K562 (cell line): ENCODE data around the gene MPPED1. TPM values are rescaled to one million over a fixed set of nuclear protein-coding genes. Genes with fewer than 3 reads are reported as not detected.

Experiments
- ATAC-seq: fragments of 200-7000 bp; cut with Tn5 transposase; 3 replicates; pipeline ENCODE4 v1.9.1; 2020; ENCODE audit warnings: moderate library complexity
- BruUV-seq: library from RNA; stranded (reverse); fragments of 400-500 nt; replicated peaks from 2 replicates; lab custom pipeline; 2021; lab: Mats Ljungman, UMichigan
- CTCF ChIA-PET: fragments of 300-600 bp; formaldehyde crosslinking; extraction: SDS; loops from one replicate; lab custom pipeline; 2021; ENCODE audit warnings: low intra/inter-chr PET ratio; lab: Yijun Ruan, JAX
- POLR2A ChIA-PET: fragments of 300-600, 350-650 bp; sonication (Branson Sonifier 250); formaldehyde crosslinking; extraction: SDS; loops from one replicate; lab custom pipeline; 2021; ENCODE audit warnings: antibody characterized with exemption, inconsistent platforms; lab: Yijun Ruan, JAX
- DNase-seq, 4 experiments: peaks; one replicate each; pipeline versions ENCODE4 v3.0.0 to v3.0.0-alpha.2; 2011 to 2018; ENCODE audit warnings: low spot score in 3 of 4, mixed read lengths in 3 of 4; ENCODE audit errors: extremely low read depth in 1 of 4
- FAIRE-seq: peaks from 2 replicates; lab custom pipeline; 2011; peaks lifted over from hg19 to GRCh38; lab: Jason Lieb, UNC
- H2AFZ ChIP-seq: 2 replicates; pipeline ENCODE4 v1.6.0; 2011; ENCODE audit warnings: low read depth, low read length, control low read depth, inconsistent platforms
- H3K27ac ChIP-seq: fragments of 200-600 bp; 3 replicates; pipeline ENCODE4 v1.8.0; 2011; ENCODE audit warnings: low read depth, mild to moderate bottlenecking, control low read depth, inconsistent platforms, low read length, moderate library complexity, mixed read lengths; ENCODE audit errors: extremely low read depth
- H3K27me3 ChIP-seq, 2 experiments: fragments of 300-600 bp in 1 of 2; 2 replicates in 1 of 2; 3 replicates in 1 of 2; pipeline versions ENCODE4 v1.6.0 to v1.8.0; 2011; ENCODE audit warnings: inconsistent platforms in 2 of 2, low read length in 2 of 2, mild to moderate bottlenecking in 1 of 2, mixed read lengths in 1 of 2, moderate library complexity in 1 of 2; ENCODE audit not compliant: control insufficient read depth in 2 of 2, insufficient read depth in 2 of 2
- H3K36me3 ChIP-seq: fragments of 300-600 bp; 3 replicates; pipeline ENCODE4 v1.8.0; 2011; ENCODE audit warnings: mild to moderate bottlenecking, low read length, inconsistent platforms; ENCODE audit not compliant: control insufficient read depth, insufficient read depth
- H3K4me1 ChIP-seq, 2 experiments: fragments of 200-600 bp in 1 of 2; replicated peaks in 1 of 2; 2 replicates in 1 of 2; 3 replicates in 1 of 2; pipeline versions ENCODE4 v1.5.1 to v1.8.0; 2011; ENCODE audit warnings: inconsistent platforms in 2 of 2, low read length in 2 of 2, mild to moderate bottlenecking in 1 of 2, mixed read lengths in 1 of 2, moderate library complexity in 1 of 2; ENCODE audit not compliant: control insufficient read depth in 2 of 2, insufficient read depth in 2 of 2
- H3K4me2 ChIP-seq: 2 replicates; pipeline ENCODE4 v1.6.1; 2011; ENCODE audit warnings: low read length, control low read depth, inconsistent platforms, mixed read lengths; ENCODE audit not compliant: insufficient read depth
- H3K4me3 ChIP-seq: fragments of 200-600 bp; sonication (generic), shearing (Covaris generic); 2 replicates; pipeline ENCODE4 v1.5.1; 2016; ENCODE audit warnings: control low read depth, inconsistent platforms
- H3K79me2 ChIP-seq: fragments of 200-600 bp; 3 replicates; pipeline ENCODE4 v1.8.0; 2011; ENCODE audit warnings: low read length, inconsistent platforms; ENCODE audit not compliant: control insufficient read depth, insufficient read depth
- H3K9ac ChIP-seq, 2 experiments: 2 replicates each; pipeline versions ENCODE4 v1.6.0 to v1.6.1; 2011; ENCODE audit warnings: low read depth in 2 of 2, low read length in 2 of 2, control low read depth in 1 of 2, inconsistent platforms in 1 of 2, mild to moderate bottlenecking in 1 of 2, mixed read lengths in 1 of 2; ENCODE audit not compliant: insufficient read depth in 1 of 2
- H3K9me1 ChIP-seq: one replicate; pipeline ENCODE4 v1.6.0; 2011; ENCODE audit warnings: inconsistent platforms, mild to moderate bottlenecking, low read length, moderate library complexity; ENCODE audit not compliant: control insufficient read depth, insufficient read depth
- H3K9me3 ChIP-seq: replicated peaks from 2 replicates; pipeline ENCODE4 v1.5.1; 2011; ENCODE audit warnings: low read depth, low read length, inconsistent platforms; ENCODE audit not compliant: control insufficient read depth, insufficient read depth
- H4K20me1 ChIP-seq: replicated peaks from 2 replicates; pipeline ENCODE4 v1.6.1; 2011; ENCODE audit warnings: low read length, inconsistent platforms, mixed read lengths; ENCODE audit not compliant: control insufficient read depth, insufficient read depth
- BRCA1 ChIP-seq, 2 experiments: fragments of 450-650 bp in 1 of 2; sonication (generic) in 1 of 2; formaldehyde crosslinking in 1 of 2; IDR thresholded peaks; 2 replicates each; pipeline versions ENCODE4 v1.5.0 to v1.6.1; 2017 to 2020; ENCODE audit warnings: mild to moderate bottlenecking in 1 of 2, missing genetic modification reagents in 1 of 2
- CHD1 ChIP-seq: fragments of 200-600 bp; sonication (generic); IDR thresholded peaks from one replicate; pipeline ENCODE4 v1.6.1; 2012; ENCODE audit warnings: mild to moderate bottlenecking, moderate library complexity, low read length, inconsistent platforms
- FOXK1 ChIP-seq: sonication (generic); formaldehyde crosslinking; IDR thresholded peaks from 2 replicates; pipeline ENCODE4 v1.8.0; 2022; ENCODE audit warnings: missing genetic modification reagents, mild to moderate bottlenecking, borderline replicate concordance
- FOXK2 ChIP-seq, 2 experiments: fragments of 450-650 bp; IDR thresholded peaks in 1 of 2; conservative IDR thresholded peaks in 1 of 2; 2 replicates each; pipeline ENCODE4 v1.6.1; 2016; ENCODE audit warnings: low read depth in 2 of 2, mild to moderate bottlenecking in 1 of 2
- L3MBTL2 ChIP-seq: fragments of 450-650 bp; IDR thresholded peaks from 2 replicates; pipeline ENCODE4 v1.6.1; 2016; ENCODE audit warnings: mild to moderate bottlenecking, moderate library complexity
- MEF2A ChIP-seq: IDR thresholded peaks from 2 replicates; pipeline ENCODE4 v1.6.1; 2011; ENCODE audit warnings: low read depth, mild to moderate bottlenecking, low read length, moderate library complexity; ENCODE audit not compliant: control insufficient read depth
- NFYB ChIP-seq: IDR thresholded peaks from 2 replicates; pipeline ENCODE4 v1.6.1; 2011; ENCODE audit warnings: mild to moderate bottlenecking, moderate library complexity; ENCODE audit not compliant: insufficient read length; ENCODE audit errors: extremely low read depth
- RCOR1 ChIP-seq, 2 experiments: IDR thresholded peaks; 2 replicates each; pipeline ENCODE4 v1.6.1; 2012; ENCODE audit warnings: low read depth in 2 of 2, low read length in 2 of 2, borderline replicate concordance in 1 of 2, improper control_type of control experiment in 1 of 2
- SAP30 ChIP-seq: fragments of 200-600 bp; sonication (generic); IDR thresholded peaks from 2 replicates; pipeline ENCODE4 v1.6.1; 2012; ENCODE audit warnings: borderline replicate concordance, low read depth, mild to moderate bottlenecking, moderate library complexity, low read length, control low read depth, inconsistent platforms; ENCODE audit not compliant: insufficient read depth, poor library complexity, severe bottlenecking
- ZC3H8 ChIP-seq: fragments of 450-650 bp; IDR thresholded peaks from 2 replicates; pipeline ENCODE4 v1.6.1; 2017
- ZNF696 ChIP-seq: fragments of 250-450 bp; sonication (Bioruptor Pico); conservative IDR thresholded peaks from 2 replicates; pipeline ENCODE4 v1.4.0; 2020; ENCODE audit warnings: mild to moderate bottlenecking, moderate library complexity
- WGBS: fragments of 100-300 bp; shearing (Covaris generic); methylation state at CpG from one replicate; pipeline ENCODE4 v1.1.6; 2016; ENCODE audit warnings: low coverage, mixed read lengths; ENCODE audit not compliant: insufficient coverage; ENCODE audit errors: missing lambda C conversion rate; 5-methylcytosine and 5-hydroxymethylcytosine counted together
- in situ Hi-C: fragments of 300-500 bp; cut with MboI; formaldehyde crosslinking; loops from 4 replicates; pipeline ENCODE4 v1.15.0; 2018; ENCODE audit warnings: inconsistent platforms, mixed read lengths
- intact Hi-C: fragments of 100-400 bp; cut with micrococcal nuclease; formaldehyde crosslinking; loops from 2 replicates; pipeline ENCODE4 v1.14.2; 2022
- polyA plus RNA-seq, 8 experiments: library from polyadenylated mRNA; depleted of rRNA in 4 of 8; stranded (reverse) in 5 of 8; unstranded in 3 of 8; fragments of >200 nt; fragmentation: Nextera tagmentation in 2 of 8; fragmentation: Illumina TruSeq in 1 of 8; extraction: Ambion mirVana in 2 of 8; extraction: Trizol in 1 of 8; gene quantifications; 2 replicates each; pipeline versions ENCODE4 v1.2.1 to v1.2.3, GENCODE V29; 2011 to 2014; ENCODE audit warnings: inconsistent platforms in 1 of 8, missing spikeins in 1 of 8
- total RNA-seq, 7 experiments: library from RNA; depleted of rRNA in 6 of 7; stranded (reverse); fragments of >200 nt in 6 of 7; fragmentation: Illumina TruSeq in 2 of 7; extraction: Trizol in 2 of 7; gene quantifications; 2 replicates each; pipeline versions ENCODE4 v1.2.1 to v1.2.3, GENCODE V29; 2011 to 2021; ENCODE audit warnings: low replicate concordance in 1 of 7
- TF ChIP-seq, protein P1 (sequence below): fragments of 450-650 bp; IDR thresholded peaks from 2 replicates; pipeline ENCODE4 v1.6.1; 2016; ENCODE audit warnings: low read depth, mild to moderate bottlenecking, moderate library complexity

The MPPED1 gene
- total and polyA plus RNA-seq, 9 of the 15 experiments (the other 6 are each of a cell fraction or from before 2014, with no cell fraction given), result not detected

- FAIRE-seq (no peak), DNase-seq (no peak), ATAC-seq (no peak)
- H2AFZ ChIP-seq, result no peak overlapping the region
- H3K4me1 ChIP-seq, result no peaks in the 10 kb centered on the region
- in situ Hi-C loops, result no loop called here
- no peaks in the 10 kb centered on the region for H3K9me1 ChIP-seq
- H3K9me3 ChIP-seq, result no peaks in the 10 kb centered on the region
- TF ChIP-seq, protein P1, sequence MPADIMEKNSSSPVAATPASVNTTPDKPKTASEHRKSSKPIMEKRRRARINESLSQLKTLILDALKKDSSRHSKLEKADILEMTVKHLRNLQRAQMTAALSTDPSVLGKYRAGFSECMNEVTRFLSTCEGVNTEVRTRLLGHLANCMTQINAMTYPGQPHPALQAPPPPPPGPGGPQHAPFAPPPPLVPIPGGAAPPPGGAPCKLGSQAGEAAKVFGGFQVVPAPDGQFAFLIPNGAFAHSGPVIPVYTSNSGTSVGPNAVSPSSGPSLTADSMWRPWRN, result no peak
- TF ChIP-seq FOXK1, result no peak
- TF ChIP-seq ZC3H8, result no peak
- TF ChIP-seq NFYB, result no peak
- no peak for TF ChIP-seq BRCA1 (IDR thresholded peaks at IDR 0.05)
- TF ChIP-seq BRCA1 (CRISPR knock-in tag; IDR thresholded peaks at IDR 0.05), result no peak
- no peak for TF ChIP-seq CHD1
- no peak for TF ChIP-seq FOXK2 (conservative IDR thresholded peaks at IDR 0.05 in 1 of 2, IDR thresholded peaks at IDR 0.05 in 1 of 2; ENCODE audit: low read depth in 2 of 2)
- no peak for TF ChIP-seq RCOR1 (IDR thresholded peaks at IDR 0.05; ENCODE audit: borderline replicate concordance in 1 of 2, low read depth in 2 of 2, low read length in 2 of 2)
- no peak for TF ChIP-seq L3MBTL2
- no peak for TF ChIP-seq MEF2A
- TF ChIP-seq ZNF696 (CRISPR knock-in tag), result no peak
- no peak for TF ChIP-seq SAP30
- 0% methylated on average over 4 of the region's 12 CpGs for WGBS
- no peaks in the 10 kb centered on the region for H3K79me2 ChIP-seq
- no peak overlapping the region for H3K4me3 ChIP-seq
- no peak overlapping the region for H3K9ac ChIP-seq
- H3K27ac ChIP-seq, result no peak overlapping the region
- H3K27me3 ChIP-seq, result no peaks in the 10 kb centered on the region; a peak in 1 of 5 replicates
- H3K4me2 ChIP-seq, result no peak overlapping the region
- H3K36me3 ChIP-seq, result no peaks in the 10 kb centered on the region
- CTCF ChIA-PET, result no interaction called here
- no peaks in the 10 kb centered on the region for H4K20me1 ChIP-seq
- intact Hi-C loops, result no loop called here
- POLR2A ChIA-PET, result no interaction called here
- BruUV-seq, result no TSS peak
Measured at GRCh38 chr22:43543522-43544288, 131.9 kb downstream of the MPPED1 start.
